Left ventricle myocardium superior (tissue), 1 donor: ENCODE results near the gene AQP9. TPM values are rescaled to one million over a fixed set of nuclear protein-coding genes. Genes with fewer than 3 reads are reported as not detected.
"Not testable (repeated sequence)": the region's sequence is repeated elsewhere in the genome, so short reads cannot be mapped to it uniquely, and the experiment has no call there.

ENCODE experiments used
- ATAC-seq: fragments of 200-7000 bp; cut with Tn5 transposase; one replicate; pipeline ENCODE4 v1.9.1; 2020; ENCODE audit warnings: mild to moderate bottlenecking, moderate library complexity
- DNase-seq: peaks from one replicate; pipeline ENCODE4 v3.0.0-alpha.2; 2020
- intact Hi-C: fragments of 100-400 bp; cut with micrococcal nuclease; formaldehyde crosslinking; loops from one replicate; pipeline ENCODE4 v1.11.0; 2022
- long read RNA-seq: library from polyadenylated mRNA; unstranded; transcript quantifications from one replicate; pipeline ENCODE4 v2.0.0, GENCODE V29; 2021
- total RNA-seq: library from RNA; stranded (reverse); fragmentation: NEBNext Ultra II Directional; extraction: Animal tissue kit (Norgen Biotek cat#: 25700); gene quantifications from one replicate; pipeline ENCODE4 v1.2.1, GENCODE V29; 2021
- donor health status: DM: no; HTN: yes; CAD: no; lungs with severe emphysema.

Gene AQP9
- 1.9 TPM for total RNA-seq
- long read RNA-seq, result 0 reads

- intact Hi-C loops, result no loop called here
- ATAC-seq (no peak), DNase-seq (no peak)
Measured at GRCh38 chr15:58138106-58138505, at the start of gene AQP9. TSS of gene AQP9 (plus strand) at chr15:58138381. CDS start at chr15:58138566, 185 bp downstream.

- no peak for DNase-seq
- no peak for ATAC-seq
- intact Hi-C loops, result no loop called here
Measured at GRCh38 chr15:58095415-58095814, 42.8 kb upstream of the AQP9 start.

DNA sequence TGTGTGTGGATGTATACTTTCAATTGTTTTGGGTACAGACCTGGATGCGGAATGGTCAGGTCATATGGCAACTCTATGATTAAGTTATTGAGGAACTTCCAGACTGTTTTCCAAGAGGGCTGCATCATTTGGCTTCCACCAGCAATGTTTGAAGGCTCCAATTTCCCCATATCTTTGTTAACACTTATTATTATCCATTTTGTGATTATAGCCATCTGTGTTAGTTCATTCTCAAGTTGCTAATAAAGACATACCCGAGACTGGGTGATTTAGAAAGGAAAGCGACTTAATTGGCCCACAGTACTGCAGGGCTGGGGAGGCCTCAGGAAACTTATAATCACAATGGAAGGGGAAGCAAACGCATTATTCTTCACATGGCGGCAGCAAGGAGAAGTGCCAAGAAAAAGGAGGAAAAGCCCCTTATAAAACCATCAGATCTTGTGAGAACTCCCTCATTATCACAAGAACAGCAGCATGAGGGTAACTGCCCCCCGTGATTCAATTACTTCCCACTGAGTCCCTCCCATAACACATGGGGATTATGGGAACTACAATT, 41.6 kb upstream of the AQP9 start:
- ATAC-seq (no peak), DNase-seq (no peak)
- intact Hi-C loops, result no loop called here

GRCh38 chr15:58103482-58103881, 34.7 kb upstream of the AQP9 start:
- intact Hi-C loops, result no loop called here
- DNase-seq, result no peak
- ATAC-seq, result no peak

DNA sequence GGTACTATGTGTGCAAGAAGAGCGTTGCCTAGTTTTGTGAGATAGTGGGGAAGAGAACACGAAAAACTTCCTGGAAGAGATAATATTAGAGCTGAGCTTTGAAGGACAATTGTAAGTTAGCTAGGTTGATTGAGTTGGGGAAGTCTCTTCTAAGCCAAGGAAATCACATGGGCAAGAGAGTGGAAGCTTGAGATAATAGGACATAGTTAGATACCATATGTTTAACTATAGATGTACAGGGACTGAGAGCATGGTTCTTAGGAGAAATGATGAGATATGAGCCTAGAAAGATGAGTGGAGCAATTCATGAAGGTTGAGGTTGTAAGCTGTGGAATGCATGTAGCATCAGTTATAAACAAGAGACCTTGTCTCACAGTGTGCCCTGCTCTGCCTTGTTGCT, 30.1 kb upstream of the AQP9 start:
- ATAC-seq, result no peak
- intact Hi-C loops, result no loop called here

DNA sequence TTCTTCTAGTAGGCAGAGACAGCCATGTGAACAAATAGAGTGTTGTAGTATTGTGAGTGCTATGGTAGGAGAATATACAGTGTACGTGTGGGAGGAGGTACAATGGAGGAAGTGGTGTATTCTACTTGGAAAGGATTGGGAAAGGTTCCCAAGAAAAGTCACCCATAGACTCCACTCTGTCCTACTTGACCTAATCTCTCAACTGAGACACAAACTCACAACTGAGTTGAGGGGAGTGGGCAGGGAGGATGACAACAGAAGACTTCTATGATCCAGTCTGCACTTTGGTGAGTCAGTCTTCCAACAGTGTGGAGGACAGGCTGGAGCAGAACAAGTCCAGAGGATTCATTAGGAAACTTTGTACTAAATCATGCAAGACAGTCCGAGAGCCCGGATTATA, 28.8 kb upstream of the AQP9 start:
- DNase-seq (no peak), ATAC-seq (no peak)
- intact Hi-C loops, result no loop called here

More for the DNA sequence above, 30.1 kb upstream of the AQP9 start:
- no peak for DNase-seq

DNA sequence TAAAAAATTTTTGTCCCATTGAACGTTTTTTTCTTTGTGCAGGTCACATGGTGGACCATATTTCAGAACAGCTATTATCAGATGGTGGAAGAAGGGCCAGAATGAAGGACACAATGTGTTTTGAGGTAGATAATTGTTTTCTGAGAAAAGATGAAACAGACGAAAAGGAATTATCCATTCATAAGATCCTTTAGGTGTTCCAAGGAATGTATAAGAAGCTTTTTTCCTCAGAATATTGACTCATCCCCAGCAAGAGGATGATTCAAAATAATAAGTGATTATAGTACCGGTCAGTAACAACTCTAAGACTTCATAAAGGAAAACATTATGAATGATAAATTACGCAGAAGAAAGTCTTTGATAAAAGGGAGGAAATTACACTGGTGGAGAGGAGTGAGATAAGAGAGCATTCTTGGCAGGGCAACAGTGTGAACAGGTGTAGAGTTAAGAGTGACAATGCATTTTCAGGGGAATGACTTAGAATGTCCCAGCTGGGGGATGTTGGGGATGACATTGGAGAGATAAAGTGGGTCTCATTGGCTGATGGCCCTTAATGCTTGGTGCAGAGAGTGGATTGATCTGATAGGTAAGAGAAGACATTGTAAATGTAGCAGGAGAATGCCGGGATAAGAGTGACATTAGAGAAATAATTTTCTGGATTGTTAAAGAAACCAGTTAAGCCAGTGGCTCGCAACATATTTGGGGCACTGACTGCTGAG, 27.0 kb upstream of the AQP9 start:
- intact Hi-C loops, result no loop called here
- ATAC-seq, result no peak

DNA sequence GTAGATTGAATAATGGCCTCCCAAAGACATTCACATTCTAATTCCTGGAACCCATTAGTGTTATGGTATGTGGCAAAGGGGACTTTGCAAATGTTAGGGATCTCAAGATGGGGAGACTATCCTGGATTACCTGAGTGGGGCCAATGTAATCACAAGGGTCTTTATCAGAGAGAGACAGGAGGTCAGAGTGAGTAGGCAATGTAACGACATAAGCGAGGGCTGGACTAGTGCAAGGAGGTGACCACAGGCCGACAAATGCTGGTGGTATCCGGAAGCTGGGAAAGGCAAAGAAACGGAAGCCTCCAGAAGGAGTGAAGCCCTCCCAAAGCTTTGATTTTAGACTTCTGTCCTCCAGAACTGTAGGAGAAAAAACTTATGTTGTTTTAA, 26.5 kb upstream of the AQP9 start:
- no peak for DNase-seq
- intact Hi-C loops, result no loop called here
- ATAC-seq, result no peak

More for the DNA sequence above, 27.0 kb upstream of the AQP9 start:
- no peak for DNase-seq

DNA sequence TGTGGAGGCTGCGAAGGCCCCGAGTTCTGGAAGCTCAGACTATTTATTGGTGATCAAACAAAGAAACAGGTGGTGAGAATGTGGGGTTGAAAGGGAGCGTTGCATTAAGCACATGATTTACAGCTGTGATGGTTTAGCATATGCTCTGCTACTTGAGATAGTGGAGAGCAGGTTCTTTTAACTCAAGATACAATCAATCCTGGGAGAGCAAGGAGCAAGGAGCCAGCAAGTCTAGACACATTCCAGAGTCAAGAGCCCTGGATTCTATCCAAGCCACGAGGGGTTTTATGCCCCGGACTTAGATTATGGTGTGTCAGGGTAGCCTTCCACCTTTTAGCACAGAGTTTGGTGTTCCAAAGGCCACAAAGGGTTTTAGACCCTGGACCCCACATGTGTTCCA, 24.8 kb upstream of the AQP9 start:
- intact Hi-C loops, ATAC-seq: not testable (repeated sequence)

DNA sequence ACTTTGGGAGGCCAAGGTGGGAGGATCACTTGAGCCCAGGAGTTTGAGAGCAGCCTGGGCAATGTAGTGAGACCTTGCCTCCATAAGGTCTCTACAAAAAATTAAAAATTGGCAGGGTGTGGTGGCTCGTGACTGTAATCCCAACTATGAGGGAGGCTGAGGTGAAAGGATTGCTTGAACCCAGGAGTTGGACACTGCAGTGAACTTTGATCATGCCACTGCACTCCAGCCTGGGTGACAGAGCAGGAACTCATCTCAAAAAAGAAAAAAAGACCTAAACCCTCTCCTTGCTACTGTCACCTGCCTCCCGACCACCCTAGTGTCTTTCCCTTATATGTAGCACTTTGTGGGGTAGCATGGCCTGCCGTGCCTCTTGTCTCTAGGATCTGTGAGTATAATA, 23.8 kb upstream of the AQP9 start:
- intact Hi-C loops, result no loop called here
- ATAC-seq (no peak), DNase-seq (no peak)

More for the DNA sequence above, 24.8 kb upstream of the AQP9 start:
- DNase-seq, result not testable (repeated sequence)

- no peak for ATAC-seq
- intact Hi-C loops, result no loop called here
- no peak for DNase-seq
Measured at GRCh38 chr15:58114812-58115211, 23.4 kb upstream of the AQP9 start.

DNA sequence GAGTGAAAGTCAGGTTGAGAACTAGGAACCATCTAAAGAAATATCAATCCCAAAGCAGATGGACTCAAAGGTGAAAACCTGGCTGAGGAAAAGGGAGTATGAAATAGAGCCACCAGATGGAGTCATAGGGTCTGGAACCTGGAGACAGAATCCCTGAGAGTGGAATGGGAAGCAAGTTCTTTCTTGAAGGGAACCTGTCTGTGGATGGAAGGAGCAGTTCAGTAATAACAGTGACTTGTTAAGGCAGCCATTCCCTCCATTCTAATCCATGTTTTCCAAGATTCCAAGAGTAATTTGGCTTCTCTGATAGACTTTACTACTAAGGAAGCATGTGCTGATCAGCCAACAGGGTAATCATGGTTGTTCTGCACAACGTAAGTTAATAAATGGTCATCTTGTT, 22.5 kb upstream of the AQP9 start:
- peak; percentile 34 for ATAC-seq

GRCh38 chr15:58117619-58118018, 20.6 kb upstream of the AQP9 start:
- intact Hi-C loops, result no loop called here
- DNase-seq, result no peak
- no peak for ATAC-seq

More for the DNA sequence above, 22.5 kb upstream of the AQP9 start:
- no peak for DNase-seq
- intact Hi-C loops, result no loop called here

DNA sequence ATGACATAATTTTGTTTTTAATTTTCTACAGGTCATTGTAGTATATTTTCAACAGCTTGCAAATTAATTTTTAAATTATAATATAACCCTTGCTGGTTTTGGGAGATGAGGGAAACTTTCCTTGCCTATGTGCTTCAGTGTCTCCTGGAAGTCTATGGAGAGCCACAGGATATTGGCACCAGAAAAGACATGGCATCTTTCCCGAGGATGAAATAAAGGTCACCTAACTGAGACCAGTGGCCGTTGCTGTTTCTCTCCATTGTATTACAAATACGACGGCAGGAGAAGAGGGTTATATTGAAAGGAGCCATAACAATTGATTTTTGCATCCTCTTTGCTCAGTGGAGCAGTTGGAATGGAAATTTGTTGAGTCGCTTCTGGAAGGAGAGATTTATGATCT, 19.9 kb upstream of the AQP9 start:
- ATAC-seq, result no peak
- intact Hi-C loops, result no loop called here
- DNase-seq, result no peak

DNA sequence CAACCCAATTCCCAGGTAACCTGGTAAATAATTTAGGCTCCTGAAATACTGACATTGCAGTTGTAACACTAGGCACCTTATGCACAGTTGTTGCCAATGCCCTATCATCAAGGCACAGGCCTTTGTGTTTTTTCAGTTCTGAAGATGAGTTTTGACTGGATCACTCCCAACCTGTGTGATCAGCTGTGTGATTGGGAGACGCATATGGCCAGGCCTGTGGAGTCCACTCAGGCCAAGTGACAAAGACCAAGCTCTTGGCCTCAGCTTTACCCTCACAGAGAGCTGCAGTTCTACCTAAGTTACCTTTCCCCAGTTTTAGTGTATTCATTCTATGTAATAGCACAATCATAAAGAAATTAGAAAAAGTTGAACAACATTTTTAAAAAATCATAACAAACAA, 19.2 kb upstream of the AQP9 start:
- no peak for ATAC-seq
- intact Hi-C loops, result no loop called here

DNA sequence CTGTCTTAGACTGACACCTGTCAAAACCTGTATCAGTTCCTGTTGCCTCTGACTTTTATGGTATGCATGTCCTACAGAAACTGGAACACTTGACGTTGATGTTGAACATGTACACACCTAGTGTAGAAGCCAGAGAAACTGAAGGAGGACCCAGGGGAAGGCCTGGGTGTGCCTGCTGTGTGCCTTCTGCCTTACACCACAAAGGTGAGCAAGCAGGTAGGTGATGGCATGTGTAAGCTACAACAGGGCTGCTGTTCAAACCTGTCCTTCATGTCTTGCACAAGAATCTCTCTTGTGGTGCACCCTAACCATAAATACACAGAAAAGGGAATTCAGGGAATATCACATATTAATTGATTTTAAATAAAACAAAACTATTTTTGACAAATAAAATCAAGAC, 13.6 kb upstream of the AQP9 start:
- intact Hi-C loops, result no loop called here
- DNase-seq (no peak), ATAC-seq (no peak)

More for the DNA sequence above, 19.2 kb upstream of the AQP9 start:
- DNase-seq, result no peak

DNA sequence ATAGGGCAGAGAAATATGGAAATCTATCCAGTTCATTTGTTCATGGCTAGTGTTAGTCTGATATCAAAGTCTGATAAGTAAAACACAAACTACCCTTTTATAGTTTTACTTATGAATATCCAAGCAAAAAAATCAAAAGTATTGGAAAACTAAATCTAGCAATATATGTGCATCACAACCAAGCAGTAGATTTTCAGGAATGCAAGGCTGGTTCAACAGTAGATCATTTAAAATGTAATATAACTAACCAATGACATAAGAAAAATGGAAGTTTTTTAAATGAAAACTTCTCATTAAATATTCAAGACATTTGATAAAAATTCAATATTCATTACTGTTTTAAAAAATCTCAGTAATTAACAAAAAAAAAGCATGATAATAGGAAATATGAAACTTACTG, 12.8 kb upstream of the AQP9 start:
- ATAC-seq (no peak), DNase-seq (no peak)
- intact Hi-C loops, result no loop called here

GRCh38 chr15:58134886-58135285, 3.3 kb upstream of the AQP9 start:
- no peak for ATAC-seq
- intact Hi-C loops, result no loop called here
- no peak for DNase-seq

DNA sequence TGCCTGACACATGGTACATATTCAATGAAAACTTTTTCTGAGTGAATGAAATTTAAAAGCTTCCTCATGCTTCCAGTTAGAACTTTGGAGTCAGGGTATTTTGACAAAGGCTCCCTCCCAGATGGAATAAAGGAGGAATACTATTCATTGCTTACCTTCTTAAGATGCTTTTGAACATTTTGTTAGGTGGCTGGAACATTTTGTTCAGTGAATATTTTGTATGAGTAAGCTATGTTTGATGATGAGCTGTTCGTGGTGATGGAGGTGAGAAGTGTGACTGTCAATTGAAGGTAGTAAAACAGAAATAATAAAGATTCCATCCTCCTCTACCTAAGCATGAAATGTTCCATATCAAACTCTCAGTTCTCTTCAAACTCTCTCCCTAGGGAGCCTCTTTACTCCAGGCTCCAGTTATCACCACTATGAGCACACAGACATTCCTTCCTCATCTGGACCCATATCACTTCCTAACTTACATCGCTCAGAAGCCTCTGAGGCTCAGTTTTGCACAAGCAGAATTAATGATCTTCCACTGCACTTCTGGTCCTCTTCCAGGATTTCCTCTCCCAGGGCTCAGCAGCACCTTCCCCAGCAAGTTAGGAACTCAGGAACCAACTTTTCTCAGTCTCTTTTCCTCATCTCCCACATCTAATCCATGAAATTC, 2.5 kb upstream of the AQP9 start:
- ATAC-seq, result no peak

GRCh38 chr15:58136731-58137130, 1.4 kb upstream of the AQP9 start:
- no peak for DNase-seq
- ATAC-seq, result no peak
- intact Hi-C loops, result no loop called here

More for the DNA sequence above, 2.5 kb upstream of the AQP9 start:
- intact Hi-C loops, result no loop called here
- DNase-seq, result no peak

- ATAC-seq (no peak), DNase-seq (no peak)
- intact Hi-C loops, result no loop called here
Measured at GRCh38 chr15:58137686-58138085, 495 bp upstream of the AQP9 start.
